Liver (tissue), 9 donors: ENCODE results near the gene ALX4. TPM values are rescaled to one million over a fixed set of nuclear protein-coding genes. Genes with fewer than 3 reads are reported as not detected.

ENCODE experiments used
- DNase-seq: peaks from one replicate; pipeline ENCODE4 v3.0.0-alpha.2; 2017; ENCODE audit warnings: low spot score
- H3K27ac ChIP-seq, 2 donors: one replicate each; pipeline ENCODE4 v1.7.0; 2013; ENCODE audit warnings: inconsistent platforms in 2 of 2, low read length in 2 of 2, control low read depth in 1 of 2, low read depth in 1 of 2, mild to moderate bottlenecking in 1 of 2
- H3K27me3 ChIP-seq, 4 donors: one replicate each; pipeline versions ENCODE4 v1.6.1 to v1.7.0; 2013; ENCODE audit warnings: low read length in 3 of 4, inconsistent platforms in 1 of 4, mild to moderate bottlenecking in 1 of 4, moderate library complexity in 1 of 4; ENCODE audit not compliant: control insufficient read depth in 4 of 4, insufficient read depth in 4 of 4
- H3K36me3 ChIP-seq, 4 donors: one replicate each; pipeline versions ENCODE4 v1.6.1 to v1.7.0; 2013; ENCODE audit warnings: low read length in 3 of 4, mild to moderate bottlenecking in 3 of 4, low read depth in 1 of 4, moderate library complexity in 1 of 4; ENCODE audit not compliant: control insufficient read depth in 4 of 4, insufficient read depth in 3 of 4
- H3K4me1 ChIP-seq, 4 donors: one replicate each; pipeline versions ENCODE4 v1.6.1 to v1.7.0; 2013; ENCODE audit warnings: low read length in 3 of 4, mild to moderate bottlenecking in 3 of 4, moderate library complexity in 1 of 4; ENCODE audit not compliant: control insufficient read depth in 4 of 4, insufficient read depth in 4 of 4
- H3K4me3 ChIP-seq, 3 donors: one replicate each; pipeline versions ENCODE4 v1.6.1 to v1.7.0; 2013; ENCODE audit warnings: low read length in 3 of 3, control low read depth in 1 of 3, low read depth in 1 of 3, mild to moderate bottlenecking in 1 of 3
- H3K9ac ChIP-seq, 2 donors: one replicate each; pipeline ENCODE4 v1.7.0; 2013; ENCODE audit warnings: low read length in 2 of 2, mild to moderate bottlenecking in 2 of 2, moderate library complexity in 2 of 2, control low read depth in 1 of 2, low read depth in 1 of 2
- H3K9me3 ChIP-seq, 4 donors: one replicate each; pipeline versions ENCODE4 v1.6.1 to v1.7.0; 2013; ENCODE audit warnings: low read length in 3 of 4; ENCODE audit not compliant: control insufficient read depth in 4 of 4
- EGR1 ChIP-seq, 2 donors: IDR thresholded peaks; 2 replicates each; pipeline ENCODE4 v1.6.1; 2016 to 2018; ENCODE audit warnings: antibody characterized with exemption in 2 of 2, low read depth in 2 of 2
- FOXA1 ChIP-seq: IDR thresholded peaks from 2 replicates; pipeline ENCODE4 v1.6.1; 2016; ENCODE audit warnings: antibody characterized with exemption
- FOXA2 ChIP-seq: IDR thresholded peaks from 2 replicates; pipeline ENCODE4 v1.6.1; 2016; ENCODE audit warnings: antibody characterized with exemption
- GABPA ChIP-seq, 2 donors: IDR thresholded peaks in 1 of 2; conservative IDR thresholded peaks in 1 of 2; 2 replicates each; pipeline ENCODE4 v1.6.1; 2016; ENCODE audit warnings: antibody characterized with exemption in 2 of 2, mild to moderate bottlenecking in 1 of 2, moderate library complexity in 1 of 2
- HNF4A ChIP-seq, 2 donors: conservative IDR thresholded peaks; 2 replicates each; pipeline ENCODE4 v1.6.1; 2016; ENCODE audit warnings: antibody characterized with exemption in 2 of 2, mild to moderate bottlenecking in 2 of 2
- NR2F2 ChIP-seq: IDR thresholded peaks from 2 replicates; pipeline ENCODE4 v1.6.1; 2016; ENCODE audit warnings: antibody characterized with exemption
- RAD21 ChIP-seq, 2 donors: IDR thresholded peaks; 2 replicates each; pipeline ENCODE4 v1.6.1; 2016; ENCODE audit warnings: antibody characterized with exemption in 2 of 2, mild to moderate bottlenecking in 2 of 2
- RXRA ChIP-seq, 2 donors: IDR thresholded peaks; 2 replicates each; pipeline ENCODE4 v1.6.1; 2017 to 2018; ENCODE audit warnings: antibody characterized with exemption in 2 of 2, mild to moderate bottlenecking in 1 of 2
- TAF1 ChIP-seq: conservative IDR thresholded peaks from 2 replicates; pipeline ENCODE4 v1.6.1; 2016; ENCODE audit warnings: antibody characterized with exemption, mild to moderate bottlenecking
- YY1 ChIP-seq: IDR thresholded peaks from 2 replicates; pipeline ENCODE4 v1.6.1; 2016; ENCODE audit warnings: antibody characterized with exemption, mild to moderate bottlenecking
- WGBS: extraction: QIAGEN DNeasy Blood & Tissue Kit; methylation state at CpG from one replicate; pipeline ENCODE4 v1.1.7; 2013; 5-methylcytosine and 5-hydroxymethylcytosine counted together
- polyA plus RNA-seq, 2 donors: library from polyadenylated mRNA; stranded (reverse) in 1 of 2; unstranded in 1 of 2; fragments of 200-250 nt in 1 of 2; fragments of >200 nt in 1 of 2; fragmentation: Nextera tagmentation in 1 of 2; extraction: Ambion mirVana in 1 of 2; gene quantifications; one replicate each; pipeline versions ENCODE4 v1.2.1 to v1.2.3, GENCODE V29; 2013 to 2015
- total RNA-seq, 2 donors: library from RNA; depleted of rRNA; stranded (reverse); fragments of >200 nt; gene quantifications; one replicate each; pipeline ENCODE4 v1.2.3, GENCODE V29; 2014
- TF ChIP-seq, protein P1 (sequence below): IDR thresholded peaks from 2 replicates; pipeline ENCODE4 v1.6.1; 2016; ENCODE audit warnings: antibody characterized with exemption, mild to moderate bottlenecking
- TF ChIP-seq, protein P2 (sequence below): IDR thresholded peaks from 2 replicates; pipeline ENCODE4 v1.6.1; 2016; ENCODE audit warnings: antibody characterized with exemption
- TF ChIP-seq, protein P3 (sequence below): fragments of 150-350 bp; IDR thresholded peaks from 2 replicates; pipeline ENCODE4 v1.5.1; 2017; ENCODE audit warnings: improper control_type of control experiment, low read depth, low read length; ENCODE audit not compliant: missing input control
- TF ChIP-seq, protein P4 (sequence below): IDR thresholded peaks from 2 replicates; pipeline ENCODE4 v1.6.1; 2016; ENCODE audit warnings: antibody characterized with exemption
- donor health status: healthy.
- donor health status: healthy.
- donor health status: healthy.
- donor health status: healthy.
- donor health status: healthy.

Gene ALX4
- total and polyA plus RNA-seq, 4 donors = not detected

DNA sequence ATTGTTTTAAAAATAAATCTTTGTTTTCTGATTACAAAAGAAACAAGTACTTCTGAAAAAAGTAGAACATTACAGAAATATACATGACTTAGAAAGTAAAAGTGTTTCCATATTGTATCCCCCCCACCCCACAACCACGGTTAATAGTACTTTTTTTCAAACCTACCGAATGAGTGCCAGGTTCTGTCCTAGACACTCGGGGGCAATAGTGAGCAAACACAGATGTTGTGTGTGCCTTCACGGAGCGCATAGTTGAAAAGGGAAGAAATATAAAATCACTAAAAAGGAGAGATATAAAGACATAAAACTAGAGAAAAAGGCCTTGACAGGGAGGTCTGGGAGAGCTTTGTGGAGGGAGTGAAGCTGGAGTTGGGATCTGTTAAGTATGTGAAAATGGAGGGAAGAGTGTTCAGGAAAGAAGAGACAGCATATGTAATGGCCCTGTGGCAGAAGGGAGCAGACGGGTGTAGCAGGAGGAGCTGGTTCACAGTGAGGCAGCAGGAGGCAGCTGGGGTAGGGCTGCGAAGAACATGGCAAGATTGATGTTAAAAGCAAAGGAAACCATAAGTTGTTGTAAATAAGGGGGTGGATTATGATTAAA, 42.1 kb upstream of the ALX4 start:
- 62% methylated on average over 7 of the region's 7 CpGs for WGBS
- H3K4me3 ChIP-seq = no peak overlapping the region
- no peaks in the 10 kb centered on the region for H3K36me3 ChIP-seq
- TF ChIP-seq GABPA (IDR thresholded peaks at IDR 0.05 in 1 of 2, conservative IDR thresholded peaks at IDR 0.05 in 1 of 2) = no peak
- TF ChIP-seq RXRA (IDR thresholded peaks at IDR 0.05) = no peak
- TF ChIP-seq FOXA1 = no peak
- no peak for TF ChIP-seq HNF4A (conservative IDR thresholded peaks at IDR 0.05)
- TF ChIP-seq RAD21 (IDR thresholded peaks at IDR 0.05) = peak; percentile 45
- TF ChIP-seq, protein P1, sequence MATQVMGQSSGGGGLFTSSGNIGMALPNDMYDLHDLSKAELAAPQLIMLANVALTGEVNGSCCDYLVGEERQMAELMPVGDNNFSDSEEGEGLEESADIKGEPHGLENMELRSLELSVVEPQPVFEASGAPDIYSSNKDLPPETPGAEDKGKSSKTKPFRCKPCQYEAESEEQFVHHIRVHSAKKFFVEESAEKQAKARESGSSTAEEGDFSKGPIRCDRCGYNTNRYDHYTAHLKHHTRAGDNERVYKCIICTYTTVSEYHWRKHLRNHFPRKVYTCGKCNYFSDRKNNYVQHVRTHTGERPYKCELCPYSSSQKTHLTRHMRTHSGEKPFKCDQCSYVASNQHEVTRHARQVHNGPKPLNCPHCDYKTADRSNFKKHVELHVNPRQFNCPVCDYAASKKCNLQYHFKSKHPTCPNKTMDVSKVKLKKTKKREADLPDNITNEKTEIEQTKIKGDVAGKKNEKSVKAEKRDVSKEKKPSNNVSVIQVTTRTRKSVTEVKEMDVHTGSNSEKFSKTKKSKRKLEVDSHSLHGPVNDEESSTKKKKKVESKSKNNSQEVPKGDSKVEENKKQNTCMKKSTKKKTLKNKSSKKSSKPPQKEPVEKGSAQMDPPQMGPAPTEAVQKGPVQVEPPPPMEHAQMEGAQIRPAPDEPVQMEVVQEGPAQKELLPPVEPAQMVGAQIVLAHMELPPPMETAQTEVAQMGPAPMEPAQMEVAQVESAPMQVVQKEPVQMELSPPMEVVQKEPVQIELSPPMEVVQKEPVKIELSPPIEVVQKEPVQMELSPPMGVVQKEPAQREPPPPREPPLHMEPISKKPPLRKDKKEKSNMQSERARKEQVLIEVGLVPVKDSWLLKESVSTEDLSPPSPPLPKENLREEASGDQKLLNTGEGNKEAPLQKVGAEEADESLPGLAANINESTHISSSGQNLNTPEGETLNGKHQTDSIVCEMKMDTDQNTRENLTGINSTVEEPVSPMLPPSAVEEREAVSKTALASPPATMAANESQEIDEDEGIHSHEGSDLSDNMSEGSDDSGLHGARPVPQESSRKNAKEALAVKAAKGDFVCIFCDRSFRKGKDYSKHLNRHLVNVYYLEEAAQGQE = no peak
- TF ChIP-seq, protein P2, sequence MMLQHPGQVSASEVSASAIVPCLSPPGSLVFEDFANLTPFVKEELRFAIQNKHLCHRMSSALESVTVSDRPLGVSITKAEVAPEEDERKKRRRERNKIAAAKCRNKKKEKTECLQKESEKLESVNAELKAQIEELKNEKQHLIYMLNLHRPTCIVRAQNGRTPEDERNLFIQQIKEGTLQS = no peak
- no peak for TF ChIP-seq NR2F2
- no peak for TF ChIP-seq TAF1
- TF ChIP-seq YY1 = no peak
- TF ChIP-seq, protein P3, sequence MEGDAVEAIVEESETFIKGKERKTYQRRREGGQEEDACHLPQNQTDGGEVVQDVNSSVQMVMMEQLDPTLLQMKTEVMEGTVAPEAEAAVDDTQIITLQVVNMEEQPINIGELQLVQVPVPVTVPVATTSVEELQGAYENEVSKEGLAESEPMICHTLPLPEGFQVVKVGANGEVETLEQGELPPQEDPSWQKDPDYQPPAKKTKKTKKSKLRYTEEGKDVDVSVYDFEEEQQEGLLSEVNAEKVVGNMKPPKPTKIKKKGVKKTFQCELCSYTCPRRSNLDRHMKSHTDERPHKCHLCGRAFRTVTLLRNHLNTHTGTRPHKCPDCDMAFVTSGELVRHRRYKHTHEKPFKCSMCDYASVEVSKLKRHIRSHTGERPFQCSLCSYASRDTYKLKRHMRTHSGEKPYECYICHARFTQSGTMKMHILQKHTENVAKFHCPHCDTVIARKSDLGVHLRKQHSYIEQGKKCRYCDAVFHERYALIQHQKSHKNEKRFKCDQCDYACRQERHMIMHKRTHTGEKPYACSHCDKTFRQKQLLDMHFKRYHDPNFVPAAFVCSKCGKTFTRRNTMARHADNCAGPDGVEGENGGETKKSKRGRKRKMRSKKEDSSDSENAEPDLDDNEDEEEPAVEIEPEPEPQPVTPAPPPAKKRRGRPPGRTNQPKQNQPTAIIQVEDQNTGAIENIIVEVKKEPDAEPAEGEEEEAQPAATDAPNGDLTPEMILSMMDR = peak; percentile 13
- no peaks in the 10 kb centered on the region for H3K27me3 ChIP-seq
- DNase-seq = no peak
- H3K9me3 ChIP-seq = no peaks in the 10 kb centered on the region
- H3K27ac ChIP-seq = no peak overlapping the region
- no peaks in the 10 kb centered on the region for H3K4me1 ChIP-seq
- no peak overlapping the region for H3K9ac ChIP-seq

DNA sequence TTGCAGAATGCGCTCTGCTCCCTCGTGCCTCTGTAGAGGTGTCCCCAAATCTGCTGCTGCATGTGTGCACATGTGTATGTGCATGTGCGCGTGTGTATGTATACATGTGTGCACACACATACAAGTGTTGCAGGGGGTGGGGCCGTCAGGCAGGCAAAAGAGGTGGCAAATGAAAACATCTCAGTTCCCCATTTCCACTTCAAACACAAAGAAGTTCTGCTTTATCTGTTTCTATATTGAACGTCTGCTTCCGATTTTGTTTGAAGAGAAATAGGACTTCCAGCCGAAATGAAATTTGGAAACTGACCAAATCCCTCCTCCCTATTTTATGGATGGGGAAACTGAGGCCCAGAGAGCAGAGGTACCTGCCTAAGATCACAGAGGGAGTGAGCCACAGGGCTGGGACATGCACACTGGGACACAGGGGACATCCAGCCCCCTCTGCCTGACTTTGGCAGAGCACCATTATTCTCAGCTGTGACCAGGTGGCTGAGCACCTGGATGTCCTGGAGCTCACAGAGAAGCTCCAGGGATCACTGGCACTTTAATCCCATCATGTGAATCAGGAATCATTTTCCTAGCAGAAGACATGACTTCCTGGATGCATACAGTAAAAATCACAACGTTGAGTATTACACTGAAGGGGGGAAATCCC, 41.2 kb upstream of the ALX4 start:
- DNase-seq = no peak
- Histone ChIP-seq H3K36me3 (no peaks in the 10 kb centered on the region), H3K9ac (no peak overlapping the region), H3K4me1 (no peaks in the 10 kb centered on the region), H3K27ac (no peak overlapping the region), H3K27me3 (no peaks in the 10 kb centered on the region), H3K9me3 (no peaks in the 10 kb centered on the region), H3K4me3 (no peak overlapping the region)
- TF ChIP-seq FOXA2 (no peak), EGR1 (IDR thresholded peaks at IDR 0.05; ENCODE audit: low read depth in 2 of 2) (no peak)
- TF ChIP-seq, protein P4, sequence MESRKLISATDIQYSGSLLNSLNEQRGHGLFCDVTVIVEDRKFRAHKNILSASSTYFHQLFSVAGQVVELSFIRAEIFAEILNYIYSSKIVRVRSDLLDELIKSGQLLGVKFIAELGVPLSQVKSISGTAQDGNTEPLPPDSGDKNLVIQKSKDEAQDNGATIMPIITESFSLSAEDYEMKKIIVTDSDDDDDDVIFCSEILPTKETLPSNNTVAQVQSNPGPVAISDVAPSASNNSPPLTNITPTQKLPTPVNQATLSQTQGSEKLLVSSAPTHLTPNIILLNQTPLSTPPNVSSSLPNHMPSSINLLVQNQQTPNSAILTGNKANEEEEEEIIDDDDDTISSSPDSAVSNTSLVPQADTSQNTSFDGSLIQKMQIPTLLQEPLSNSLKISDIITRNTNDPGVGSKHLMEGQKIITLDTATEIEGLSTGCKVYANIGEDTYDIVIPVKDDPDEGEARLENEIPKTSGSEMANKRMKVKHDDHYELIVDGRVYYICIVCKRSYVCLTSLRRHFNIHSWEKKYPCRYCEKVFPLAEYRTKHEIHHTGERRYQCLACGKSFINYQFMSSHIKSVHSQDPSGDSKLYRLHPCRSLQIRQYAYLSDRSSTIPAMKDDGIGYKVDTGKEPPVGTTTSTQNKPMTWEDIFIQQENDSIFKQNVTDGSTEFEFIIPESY = no peak
- 79% methylated on average over 9 of the region's 9 CpGs for WGBS
